Stimulated activated CD8-positive, alpha-beta memory T cell treated with anti-CD3 and anti-CD28 coated beads, Interleukin-4, amount 100 ng/mL, for 1 hour (primary cell): ENCODE results near the gene C10orf120.

ENCODE experiments used
- DNase-seq, 2 donors: peaks; one replicate each; pipeline ENCODE4 v3.0.0-alpha.2; 2020; ENCODE audit warnings: low read depth in 2 of 2, low spot score in 1 of 2

C10orf120 gene

DNA sequence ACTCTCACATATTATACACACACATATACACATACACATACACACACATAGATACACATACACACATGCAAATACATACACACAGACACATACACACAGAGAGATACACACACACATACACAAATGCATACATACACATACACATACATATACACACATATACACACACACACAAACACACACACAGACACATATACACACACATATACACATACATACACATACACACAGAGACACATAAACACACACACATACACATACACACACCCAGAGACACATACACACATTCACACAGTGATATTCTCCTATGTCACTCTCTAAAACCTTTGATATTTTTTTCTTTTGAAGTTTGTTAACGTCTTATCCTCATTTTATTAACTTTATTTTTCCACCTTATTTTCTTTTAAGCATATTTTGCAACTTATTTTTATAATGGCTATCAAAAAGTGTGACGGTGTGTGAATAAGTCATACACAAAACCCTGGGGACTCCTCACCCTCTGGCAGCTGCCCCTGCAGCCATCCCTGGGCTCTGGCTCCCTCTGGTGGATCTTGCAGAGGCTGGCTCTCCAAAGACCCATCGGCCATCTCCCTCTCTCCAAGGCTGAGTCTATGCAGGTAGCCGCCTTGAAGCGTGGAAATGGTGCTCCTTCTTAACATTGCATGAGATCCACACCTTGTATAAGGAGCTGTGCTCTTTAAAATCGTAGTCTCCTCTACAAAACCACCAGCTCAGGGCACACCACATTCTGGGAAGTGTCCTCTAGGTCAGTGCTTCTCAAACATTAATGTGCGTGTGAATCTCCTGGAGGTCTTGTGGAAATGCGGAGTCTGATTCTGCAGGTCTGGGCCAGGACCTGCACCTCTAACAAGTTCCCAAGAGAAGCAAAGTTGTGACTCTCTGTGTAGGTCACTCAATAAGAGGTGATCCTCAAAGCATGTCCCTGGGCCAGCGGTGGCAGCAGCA lies 4.1 kb upstream of the C10orf120 start:
- peak in 1 of 2 donors; percentile 3 for DNase-seq

DNA sequence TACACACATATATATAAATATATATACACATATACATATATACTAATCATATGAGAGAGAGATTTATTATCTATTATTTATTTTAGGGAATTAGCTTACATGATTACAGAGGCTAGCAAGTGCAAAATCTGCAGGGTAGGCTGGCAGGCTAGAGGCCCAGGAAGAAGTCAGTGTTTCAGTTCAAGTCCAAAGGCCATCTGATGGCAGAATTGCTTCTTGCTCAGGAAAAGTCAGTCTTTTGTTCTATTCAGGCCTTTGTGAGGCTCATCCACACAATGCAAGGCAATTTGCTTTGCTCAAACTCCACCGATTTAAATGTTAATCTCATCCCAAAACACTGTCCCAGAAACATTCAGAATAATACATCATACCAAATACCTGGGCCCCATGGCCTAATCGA lies 2.6 kb upstream of the C10orf120 start:
- no peak for DNase-seq

DNA sequence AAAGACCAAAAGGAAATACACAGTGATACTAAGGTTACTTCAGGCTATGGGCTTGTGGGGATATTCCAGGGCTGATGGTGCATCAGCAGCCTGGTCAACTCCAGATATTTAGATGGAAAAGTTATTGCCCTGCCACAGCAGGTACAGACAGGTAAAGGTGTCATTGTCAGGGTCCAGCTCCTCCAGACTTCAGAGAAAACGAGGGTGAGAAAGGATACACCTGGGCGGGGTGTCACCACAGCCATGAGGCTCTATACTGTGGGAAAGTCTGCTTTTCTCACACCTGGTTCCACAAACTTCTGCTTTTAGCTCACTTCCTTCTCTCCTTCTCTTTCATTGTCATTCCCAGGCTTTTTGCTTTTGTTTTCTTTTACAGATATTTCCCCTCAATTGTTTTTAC lies 2.0 kb upstream of the C10orf120 start:
- DNase-seq = no peak

DNA sequence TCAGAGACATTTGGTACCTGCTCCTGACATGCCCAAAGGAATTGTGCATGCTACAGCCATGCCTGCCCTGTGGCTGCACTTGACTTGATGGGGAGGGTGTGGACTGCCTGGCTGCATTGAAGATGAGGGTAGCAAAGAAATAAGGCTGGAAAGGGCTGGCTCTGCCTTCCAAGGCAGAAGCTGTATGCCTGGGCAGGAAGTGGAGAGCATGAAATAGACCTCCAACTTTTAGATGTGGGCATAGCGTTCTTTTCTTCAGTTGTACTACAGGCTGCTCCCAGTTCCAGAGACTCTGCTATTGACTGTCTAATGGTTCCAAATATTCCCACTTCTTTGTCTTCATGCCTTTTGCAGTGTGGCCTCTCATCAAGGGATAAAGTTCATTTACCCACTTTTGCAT lies 3.0 kb downstream of the C10orf120 start:
- DNase-seq = no peak

DNA sequence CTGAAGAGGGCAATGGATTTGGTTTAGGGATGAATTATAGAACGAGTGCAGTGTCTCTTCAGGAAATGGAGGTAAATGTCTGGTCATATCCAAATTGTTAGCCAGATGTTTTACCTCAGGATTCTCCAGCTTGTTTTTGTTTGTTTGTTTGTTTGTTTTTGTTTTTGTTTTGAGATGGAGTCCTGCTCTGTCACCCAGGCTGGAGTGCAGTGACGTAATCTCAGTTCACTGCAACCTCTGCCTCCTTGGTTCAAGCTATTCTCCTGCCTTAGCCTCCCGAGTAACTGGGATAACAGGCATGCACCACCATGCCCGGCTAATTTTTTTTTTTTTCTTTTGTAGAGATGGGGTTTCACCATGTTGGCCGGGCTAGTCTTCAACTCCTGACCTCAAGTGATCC lies 6.9 kb downstream of the C10orf120 start:
- DNase-seq = no peak

DNA sequence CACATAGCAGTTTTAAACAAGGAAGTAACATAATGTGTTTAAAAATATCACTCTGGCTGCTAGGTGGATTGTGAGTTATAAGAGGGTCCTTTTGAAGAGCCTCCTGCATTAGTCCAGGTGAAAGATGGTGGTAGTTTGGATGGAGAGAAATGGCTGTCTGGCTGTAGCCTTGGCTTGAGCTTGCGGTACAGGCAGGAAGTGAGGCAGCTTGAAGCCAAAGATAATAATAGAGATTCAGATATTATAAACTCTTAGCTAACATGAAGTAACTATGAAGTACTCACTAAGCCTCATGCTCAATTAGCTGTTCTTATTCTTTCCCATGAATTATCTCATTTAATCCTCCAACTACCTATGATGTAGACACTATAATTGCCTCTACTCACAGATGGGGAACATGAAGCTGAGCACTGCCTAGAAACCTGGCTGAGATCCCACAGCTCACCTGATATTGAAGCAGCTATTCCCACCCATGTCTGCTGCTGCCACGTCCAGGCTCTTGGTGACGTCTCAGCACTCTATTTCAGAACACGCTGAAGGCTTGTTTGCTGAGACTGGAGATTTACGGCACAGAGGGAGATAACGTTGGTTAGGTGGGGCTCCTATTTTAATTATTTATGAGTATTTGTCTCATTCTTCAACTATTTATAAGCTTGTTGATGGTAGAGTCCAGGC lies 10.4 kb downstream of the C10orf120 start:
- no peak for DNase-seq

DNA sequence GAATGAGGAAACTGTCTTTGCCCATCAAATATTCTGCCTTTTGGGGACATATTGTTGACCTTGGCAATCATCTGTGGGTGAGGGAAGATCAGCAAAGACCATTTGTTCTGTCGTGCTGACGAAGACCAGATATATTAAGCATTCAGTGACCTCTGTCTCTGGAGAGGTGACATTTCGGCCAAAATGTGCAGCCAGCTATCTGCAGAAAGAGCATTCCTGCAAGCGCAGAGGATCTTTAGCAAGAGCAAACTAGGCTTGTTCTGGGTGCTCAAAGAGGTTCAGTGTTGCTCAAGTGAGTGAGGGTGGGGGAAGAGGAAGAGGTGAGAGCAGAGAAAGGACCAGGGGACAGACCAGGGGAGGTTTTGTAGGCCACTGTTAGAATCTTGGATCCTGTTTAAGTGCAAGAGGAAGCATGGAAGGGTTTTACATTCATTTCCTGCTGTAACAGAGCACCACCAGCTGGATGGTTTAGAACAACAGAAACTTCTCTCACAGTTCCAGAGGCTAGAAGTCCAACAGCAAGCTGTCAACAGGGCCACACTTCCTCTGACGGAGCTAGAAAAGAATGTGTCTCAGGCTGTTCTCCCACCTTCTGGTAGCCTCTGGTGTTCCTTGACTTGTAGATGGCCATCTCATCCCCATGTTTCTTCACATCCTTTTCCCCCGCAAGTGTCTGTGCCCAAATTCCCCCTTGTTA lies 11.2 kb downstream of the C10orf120 start:
- DNase-seq = no peak

DNA sequence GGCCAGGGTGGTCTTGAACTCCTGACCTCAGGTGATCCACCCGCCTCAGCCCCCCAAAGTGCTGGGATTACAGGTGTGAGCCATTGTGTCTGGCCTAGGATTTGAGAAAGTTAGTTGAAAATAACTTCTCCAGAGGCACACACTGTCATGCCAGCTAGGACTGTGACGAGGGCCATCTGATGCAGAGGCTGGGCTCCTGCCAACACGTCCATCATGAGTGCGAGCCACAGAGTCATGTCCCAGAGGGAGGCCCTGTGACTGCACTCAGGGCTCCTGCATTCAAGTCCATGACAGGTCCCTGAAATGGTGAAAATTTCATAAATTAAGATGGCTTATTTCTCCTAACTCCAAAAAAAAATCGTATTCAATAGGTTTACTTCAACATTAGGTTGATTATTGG lies 17.1 kb downstream of the C10orf120 start:
- DNase-seq = no peak

DNA sequence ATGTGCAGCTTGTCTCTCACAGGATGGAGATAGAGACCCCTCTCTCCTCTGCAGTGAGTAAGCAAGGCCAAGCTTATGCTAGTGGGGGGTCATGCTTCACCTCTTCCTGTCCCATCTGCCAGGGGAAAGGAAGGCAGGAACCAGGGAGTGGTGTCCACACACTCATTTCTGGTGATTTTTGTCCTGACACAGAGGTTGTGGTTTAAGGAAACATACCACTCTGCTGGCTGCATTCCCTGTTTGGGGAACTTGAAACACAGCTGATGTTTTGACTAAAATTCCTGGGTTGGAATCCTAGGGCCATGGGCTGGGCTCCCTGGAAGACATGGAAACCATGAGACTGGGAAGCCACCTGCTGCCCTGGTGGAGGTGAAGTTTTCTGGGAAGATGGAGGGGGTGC lies 21.4 kb downstream of the C10orf120 start:
- no peak for DNase-seq

DNA sequence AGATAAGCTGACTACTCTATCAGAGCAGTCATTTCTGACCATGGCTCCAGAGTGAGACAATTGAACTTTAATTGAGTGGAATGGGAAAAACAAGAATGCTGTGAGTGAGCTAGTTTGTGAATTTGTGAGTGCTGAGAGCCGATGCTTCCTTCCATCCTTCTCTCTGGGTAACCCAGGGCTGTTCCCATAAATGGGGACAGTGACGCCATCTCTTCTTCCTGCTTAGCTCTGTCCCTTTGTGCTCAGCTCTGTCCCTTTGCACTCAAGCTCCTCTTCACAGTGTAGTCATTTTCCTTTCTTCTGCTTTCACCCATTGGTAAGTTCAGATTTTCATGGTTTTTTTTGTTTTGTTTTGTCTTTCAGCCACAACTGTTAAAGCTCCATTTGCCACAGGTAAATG lies 24.4 kb downstream of the C10orf120 start:
- no peak for DNase-seq

DNA sequence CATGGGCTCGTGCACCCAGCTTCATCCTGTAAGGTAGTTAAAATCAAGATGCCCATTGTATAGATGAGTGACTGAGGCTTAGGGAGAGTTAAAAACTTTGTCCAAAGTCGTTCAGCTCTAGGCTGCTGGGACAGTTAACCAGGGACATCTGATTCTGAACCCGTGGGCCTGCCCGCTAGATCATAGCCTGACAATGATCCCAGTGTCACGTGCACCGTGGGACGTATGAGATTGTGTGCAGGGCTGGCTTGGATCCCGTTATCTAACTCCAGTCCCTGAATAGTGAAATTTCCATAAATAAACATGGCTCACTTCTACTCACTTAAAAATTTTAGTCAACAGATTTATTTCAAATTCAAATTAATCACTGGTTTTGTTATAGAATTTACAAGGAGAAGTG lies 24.9 kb downstream of the C10orf120 start:
- no peak for DNase-seq

DNA sequence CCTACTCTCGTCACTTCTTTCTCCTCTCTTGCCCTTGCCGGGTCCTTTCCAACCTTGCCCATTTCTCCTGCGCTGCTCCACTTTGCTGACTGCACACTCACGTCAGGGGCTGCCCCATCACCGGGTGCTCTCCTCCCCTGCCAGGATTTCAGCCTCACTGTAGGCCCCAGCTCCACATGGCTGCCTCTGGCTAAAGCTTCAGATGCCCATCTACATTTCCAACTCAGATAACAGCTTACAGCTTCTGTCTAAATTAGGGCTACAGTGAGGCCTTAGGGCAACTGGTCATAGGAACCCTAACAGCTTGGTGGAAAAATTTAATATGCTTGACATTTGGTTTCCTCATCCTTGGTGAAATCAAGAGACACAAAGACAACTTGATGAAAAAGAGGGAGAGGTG lies 25.9 kb downstream of the C10orf120 start:
- DNase-seq = no peak

DNA sequence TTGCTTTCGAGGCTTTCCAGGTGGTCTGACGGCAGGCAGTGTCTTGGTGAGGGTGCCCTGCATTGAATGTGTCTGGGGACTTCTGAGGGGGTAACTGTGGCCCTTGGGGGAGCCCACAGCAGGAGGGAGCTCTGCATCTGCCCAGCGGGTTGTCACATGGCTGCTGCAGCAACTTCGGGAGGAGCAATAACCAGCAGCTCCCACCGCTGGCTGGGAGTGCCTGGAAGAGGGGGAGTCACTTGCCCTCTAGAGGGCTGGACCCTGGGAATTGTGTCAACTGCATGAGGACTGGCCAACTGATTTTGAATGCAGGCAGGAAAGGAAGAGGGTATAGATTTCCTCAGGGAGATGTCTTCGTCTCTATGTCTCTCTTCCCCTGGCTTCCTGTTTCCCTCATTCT lies 26.4 kb downstream of the C10orf120 start:
- DNase-seq = no peak

DNA sequence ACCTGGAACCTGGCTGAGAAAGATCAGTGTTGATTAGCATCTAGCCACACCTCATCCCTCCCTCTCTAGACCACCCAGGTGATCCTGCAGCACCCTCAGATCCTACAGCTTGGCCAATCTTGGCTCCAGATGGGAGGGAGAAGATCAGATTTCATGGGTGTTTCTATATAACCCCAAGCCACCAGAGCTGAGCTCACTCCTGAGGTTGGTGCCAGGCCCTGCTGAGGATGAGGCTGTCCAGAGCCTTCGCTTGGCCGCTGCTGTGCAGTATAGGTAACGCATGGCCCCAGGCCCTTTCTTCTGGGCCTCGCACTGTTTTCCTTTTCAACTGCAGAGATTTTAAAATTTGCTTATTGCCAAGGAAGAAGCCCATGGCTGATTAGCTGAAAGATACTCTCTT lies 27.0 kb downstream of the C10orf120 start:
- no peak for DNase-seq

DNA sequence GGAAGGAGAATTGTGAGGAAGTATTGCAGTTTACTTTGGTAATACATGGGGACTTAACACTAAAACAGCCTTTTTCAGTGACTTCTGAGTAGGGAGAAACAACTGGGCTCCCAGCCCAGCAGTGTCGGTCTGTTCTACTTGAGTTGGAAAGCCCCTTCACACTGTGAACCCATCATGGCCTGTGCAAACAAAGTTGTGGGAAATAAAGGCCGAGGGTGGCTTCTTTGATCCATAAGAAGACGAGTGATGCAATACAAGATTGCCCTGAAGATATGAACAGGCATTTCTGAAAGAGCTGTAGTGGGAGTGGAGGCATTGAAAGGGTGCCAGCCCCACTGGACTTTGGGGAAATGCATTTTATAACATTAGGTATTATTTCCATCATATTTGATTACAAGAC lies 28.3 kb downstream of the C10orf120 start:
- DNase-seq = no peak

DNA sequence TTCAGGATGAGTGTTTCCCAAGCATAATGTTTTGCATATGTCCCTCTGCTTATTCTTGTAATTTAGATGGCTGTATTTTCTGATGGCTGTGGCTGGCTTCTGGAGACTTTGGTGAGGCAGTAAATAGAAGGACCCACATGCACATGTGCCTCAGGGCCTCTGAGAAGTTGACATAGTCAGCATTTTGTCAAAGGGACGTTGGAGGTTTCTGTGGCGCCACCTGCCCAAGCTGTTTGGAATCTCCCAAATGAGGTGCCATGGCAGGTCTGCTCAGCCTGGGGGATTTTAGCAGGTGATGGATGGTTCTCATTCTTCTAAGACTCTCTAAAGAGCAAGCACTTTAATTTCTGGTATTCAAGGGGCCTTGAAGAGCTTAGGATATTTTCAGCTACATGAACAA lies 29.8 kb downstream of the C10orf120 start:
- no peak for DNase-seq

DNA sequence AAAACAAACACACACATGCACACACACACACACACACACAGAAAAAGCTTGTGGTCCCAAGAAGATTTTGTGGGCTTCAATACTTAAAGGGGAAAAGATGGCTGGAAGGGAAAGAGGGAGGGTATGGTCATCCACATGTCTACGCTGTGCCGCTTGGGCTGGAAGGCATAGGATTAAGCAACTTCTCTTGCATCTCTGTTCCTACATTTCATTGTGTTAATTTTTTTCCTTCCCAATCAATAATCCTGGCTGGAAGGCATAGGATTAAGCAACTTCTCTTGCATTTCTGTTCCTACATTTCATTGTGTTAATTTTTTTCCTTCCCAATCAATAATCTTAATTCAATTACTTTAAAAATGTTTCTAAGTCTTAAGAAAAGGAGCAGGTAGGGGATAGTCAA lies 30.6 kb downstream of the C10orf120 start:
- no peak for DNase-seq

DNA sequence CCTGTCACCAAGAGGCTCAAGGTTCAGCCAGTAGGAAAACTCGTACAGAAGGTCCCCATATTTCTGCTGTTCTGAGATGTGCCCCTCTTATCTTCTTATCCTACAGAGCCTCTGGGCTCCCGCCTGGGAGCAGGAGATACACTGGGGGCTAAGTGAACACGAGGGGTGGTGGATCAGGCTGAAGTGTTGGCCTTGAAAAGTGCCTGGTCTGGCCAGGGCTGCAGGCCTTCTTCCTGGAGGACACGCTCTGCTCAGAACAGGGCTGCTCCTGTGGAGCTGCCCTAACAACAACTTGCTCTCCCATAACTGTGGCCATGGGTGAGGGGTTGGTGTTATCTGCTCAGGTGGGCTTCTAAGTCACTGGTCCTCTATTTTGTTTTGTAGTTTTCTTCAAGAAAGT lies 33.7 kb downstream of the C10orf120 start:
- DNase-seq = no peak

DNA sequence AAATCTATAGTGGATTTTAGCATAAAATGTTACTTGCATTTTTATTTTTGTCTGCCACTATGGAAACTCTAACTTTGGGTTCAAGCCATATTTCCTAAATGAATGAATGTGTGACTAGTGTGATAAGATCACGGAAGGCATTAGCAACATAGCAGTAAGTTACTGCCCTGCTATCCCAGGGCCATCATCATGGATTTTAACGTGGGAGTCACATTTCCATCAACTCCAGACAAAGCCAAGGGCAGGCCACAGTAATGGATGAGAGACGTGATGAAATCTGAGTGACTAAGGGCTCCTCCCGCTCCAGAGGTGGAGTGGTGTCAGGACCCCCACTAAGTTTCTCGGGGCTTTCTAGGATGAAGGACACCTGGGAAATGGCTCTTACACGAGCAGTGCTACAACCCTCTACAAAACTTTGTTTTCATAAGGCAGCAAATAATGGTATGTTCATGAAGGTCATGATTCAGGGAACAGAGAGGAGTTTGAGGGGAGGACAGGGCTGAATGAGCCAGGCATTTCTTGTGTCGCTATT lies 34.3 kb downstream of the C10orf120 start:
- DNase-seq = no peak

DNA sequence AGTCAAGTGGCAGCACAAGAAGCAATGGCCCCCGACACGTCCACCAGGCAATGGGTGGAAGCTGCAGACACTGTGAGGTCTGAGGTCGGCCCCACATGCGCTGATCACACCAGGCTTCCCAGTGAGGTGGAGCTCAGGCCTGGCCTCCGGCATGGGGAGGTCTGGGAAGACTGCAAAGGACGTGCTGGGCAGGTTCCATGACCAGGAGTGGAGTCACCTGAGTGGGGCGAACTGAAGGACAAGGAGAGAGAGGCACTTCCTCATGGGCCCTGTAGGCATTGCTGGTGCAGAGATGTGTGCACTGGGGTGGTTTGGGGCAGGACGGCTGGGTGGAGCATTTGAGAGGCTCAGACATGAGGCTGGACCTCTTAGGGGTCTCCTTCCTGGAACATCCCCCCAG lies 35.1 kb downstream of the C10orf120 start:
- no peak for DNase-seq

DNA sequence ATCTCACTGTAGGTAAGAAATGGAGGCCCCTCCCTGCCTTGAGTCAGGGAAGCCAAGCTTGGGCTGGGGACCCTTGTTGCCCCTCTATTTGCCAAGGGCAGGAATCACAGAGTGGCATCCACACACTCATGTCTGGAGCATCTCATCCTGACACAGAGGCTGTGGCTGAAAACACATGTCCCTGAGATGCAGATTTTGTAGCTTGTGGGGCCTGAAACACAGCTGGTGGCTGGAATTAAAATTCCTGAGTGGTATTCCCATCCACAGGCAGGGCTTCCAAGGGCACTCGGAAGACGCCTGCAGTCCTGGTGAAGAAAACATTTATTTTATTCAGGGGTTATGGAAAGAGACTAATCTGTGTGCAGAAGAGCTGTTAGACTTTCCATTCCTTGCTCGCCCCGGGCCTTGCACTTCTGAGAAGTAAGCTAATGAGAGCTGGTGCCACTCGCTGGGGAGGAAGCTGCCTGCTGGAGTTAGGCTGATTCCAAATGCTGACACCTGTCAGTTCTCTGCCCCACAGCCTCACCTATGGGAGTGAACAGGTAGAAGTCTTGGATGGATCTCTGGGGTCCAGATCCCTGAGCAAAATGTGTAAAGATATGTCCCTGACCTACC lies 36.0 kb downstream of the C10orf120 start:
- DNase-seq = no peak
